NCI-H2029 treated with DMSO at 0.1 percent for 48 hours (cell line): ENCODE data around the gene TIMM50.
A peak's percentile ranks its signal among the peaks of the same experiment; 100 is the strongest.
"Not testable (repeated sequence)": the region's sequence is repeated elsewhere in the genome, so short reads cannot be mapped to it uniquely, and the experiment has no call there.

ENCODE experiments used
- DNase-seq: peaks from one replicate; lab custom pipeline; 2025; lab: John Stamatoyannopoulos, UW

The TIMM50 gene

DNA sequence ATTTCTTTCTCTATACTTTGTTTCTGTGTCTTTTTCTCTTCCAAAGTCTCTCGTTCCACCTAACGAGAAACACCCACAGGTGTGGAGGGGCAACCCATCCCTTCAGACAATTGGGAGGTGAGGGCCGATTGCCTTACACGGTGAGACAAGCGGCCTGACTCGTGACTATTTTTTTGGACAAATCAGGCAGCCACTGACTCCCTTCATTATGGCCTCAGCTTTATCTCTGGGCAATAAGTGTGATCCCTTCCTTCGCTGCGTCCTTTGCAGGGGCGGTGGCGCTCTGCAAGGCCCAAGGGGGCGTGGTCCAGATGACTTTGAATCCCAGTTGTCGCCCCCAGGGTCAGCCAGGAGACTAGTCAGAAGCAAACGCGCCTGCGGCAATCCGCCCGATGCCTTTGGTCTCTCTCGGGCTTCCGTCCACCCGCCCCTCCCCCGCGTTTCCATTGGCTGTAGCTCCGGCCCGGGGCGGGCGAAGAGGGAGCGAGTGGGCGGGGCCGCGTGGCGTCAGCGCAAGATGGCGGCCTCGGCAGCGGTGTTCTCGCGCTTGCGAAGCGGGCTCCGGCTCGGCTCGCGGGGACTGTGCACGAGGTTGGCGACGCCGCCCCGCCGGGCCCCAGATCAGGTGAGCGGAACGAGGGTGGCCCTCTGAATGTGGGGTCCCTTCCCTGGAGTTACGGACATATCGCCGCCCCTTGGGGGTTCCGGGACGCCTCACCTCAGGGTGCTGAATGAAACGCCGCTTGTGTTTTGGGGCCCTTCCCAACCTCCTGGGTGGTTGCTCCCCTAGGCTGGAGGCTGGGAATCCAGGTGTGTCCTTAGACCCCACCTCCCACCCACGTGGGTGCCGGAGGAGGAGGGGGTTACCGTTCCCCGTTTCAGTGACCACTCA is at the start of gene TIMM50:
Gene TIMM50 (plus strand): TSS at position 502 of the 892 bp plus-strand sequence. CDS start 16 bp downstream, at position 518.
- DNase-seq: peak; percentile 81

- DNase-seq: no peak
These were observed 48.0 kb upstream of the TIMM50 start for GRCh38 chr19:39432677-39433025.

- no peak for DNase-seq
These were observed 47.1 kb upstream of the TIMM50 start for GRCh38 chr19:39433480-39434079.

GRCh38 chr19:39434123-39435076 is 46.2 kb upstream of the TIMM50 start:
- no peak for DNase-seq

DNA sequence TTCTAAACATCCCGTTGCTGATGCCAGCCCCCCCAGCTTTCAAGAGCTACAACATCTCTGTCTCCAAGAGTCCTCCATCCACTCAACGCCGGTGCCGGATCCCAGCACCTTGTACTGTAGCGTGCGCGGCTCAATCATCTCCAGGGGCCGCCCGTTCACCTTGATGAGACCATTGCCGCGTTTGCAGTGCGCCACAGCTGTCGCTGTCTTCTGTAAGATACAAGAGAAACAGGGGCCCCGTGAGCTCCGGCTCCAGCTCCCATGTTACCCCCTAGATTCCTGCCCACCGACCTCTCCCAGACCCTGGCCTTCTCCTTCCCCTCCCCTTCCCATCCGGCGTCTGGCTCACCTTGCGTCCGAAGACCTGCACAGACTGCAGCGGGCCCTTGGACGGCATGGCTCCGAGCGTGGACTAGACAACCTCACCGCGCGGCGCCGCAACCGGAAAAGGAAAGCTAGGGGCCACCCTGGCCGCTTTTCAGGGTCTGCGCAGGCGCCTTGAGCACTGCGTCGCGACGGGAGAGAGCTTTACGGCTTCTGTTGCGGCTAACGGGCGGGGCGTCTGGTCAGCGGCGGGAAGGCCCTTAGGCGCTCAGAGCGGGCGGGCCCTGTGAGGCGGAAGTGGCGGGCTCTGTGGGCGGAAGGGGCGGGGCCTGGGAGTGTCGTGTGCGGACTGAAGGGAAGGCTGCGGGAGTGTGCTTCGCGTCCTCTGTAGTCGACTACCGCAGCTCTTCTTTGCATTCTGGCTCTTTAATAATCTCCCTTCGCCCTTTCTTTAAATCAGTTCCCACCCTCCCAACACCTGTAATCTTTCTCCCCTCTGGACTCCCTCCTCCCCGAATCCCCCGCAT is 44.9 kb upstream of the TIMM50 start, which contains the start of gene RPS16:
Gene RPS16 (minus strand): TSS at position 451 of the 851 bp plus-strand sequence. CDS start 54 bp downstream, at position 397.
- peak; percentile 88 for DNase-seq

GRCh38 chr19:39436350-39436716 is 44.3 kb upstream of the TIMM50 start:
- no peak for DNase-seq

- DNase-seq: no peak
These were observed 42.2 kb upstream of the TIMM50 start for GRCh38 chr19:39438270-39438934.

GRCh38 chr19:39444598-39445195 is 35.9 kb upstream of the TIMM50 start:
- DNase-seq: no peak

GRCh38 chr19:39445196-39446111 is 35.2 kb upstream of the TIMM50 start, which contains the start of gene SUPT5H:
Gene SUPT5H (plus strand): TSS chr19:39445582. CDS start chr19:39445891, 309 bp downstream.
- DNase-seq: peak; percentile 85

DNA sequence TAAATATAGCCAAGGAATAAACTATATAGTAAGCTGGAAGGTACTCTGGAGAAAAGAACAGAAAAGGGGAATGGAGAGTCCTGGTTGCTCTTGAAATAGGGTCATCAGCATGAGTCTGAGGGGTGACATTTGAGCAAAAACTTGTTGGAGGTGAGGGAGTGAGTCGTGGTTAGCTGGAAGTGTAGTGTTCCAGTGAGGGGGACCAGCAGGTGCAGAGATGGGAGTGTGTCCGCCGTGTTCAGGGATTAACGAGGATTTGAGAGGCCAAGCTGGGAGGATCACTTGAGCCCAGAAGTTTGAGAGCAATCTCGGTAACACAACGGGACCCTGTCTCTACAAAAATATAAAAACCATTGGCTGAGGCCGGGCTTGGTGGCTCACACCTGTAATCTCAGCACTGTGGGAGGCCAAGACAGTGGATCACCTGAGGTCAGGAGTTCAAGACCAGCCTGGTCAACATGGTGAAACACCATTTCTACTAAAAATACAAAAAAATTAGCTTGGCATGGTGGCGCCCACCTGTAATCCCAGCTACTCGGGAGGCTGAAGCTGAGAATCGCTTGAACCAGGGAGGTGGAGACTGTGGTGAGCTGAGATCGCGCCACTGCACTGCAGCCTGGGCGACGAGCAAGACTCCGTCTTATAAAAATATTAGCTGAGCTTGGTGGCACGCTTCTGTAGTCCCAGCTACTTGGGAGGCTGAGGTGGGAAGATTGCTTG is 34.1 kb upstream of the TIMM50 start:
- no peak for DNase-seq

DNA sequence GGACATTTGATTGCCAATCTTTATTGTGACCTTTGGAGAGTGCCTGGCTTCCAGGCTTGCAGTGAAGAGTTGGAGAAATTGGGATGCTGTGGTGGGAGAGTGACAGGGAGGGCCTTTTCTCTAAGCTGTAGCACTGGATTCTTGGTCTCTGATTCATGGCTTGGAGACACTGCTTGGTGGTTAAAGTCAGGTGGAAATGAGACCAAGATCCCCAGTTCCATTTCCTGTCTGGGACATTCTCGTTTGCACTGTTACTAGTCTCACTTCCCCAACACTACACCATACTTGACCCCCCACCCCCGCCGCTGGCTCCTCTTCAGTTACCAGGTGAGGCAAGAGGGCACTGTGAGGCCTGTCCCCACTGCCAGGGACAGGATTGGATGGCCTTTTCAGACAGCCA is 32.4 kb upstream of the TIMM50 start:
- no peak for DNase-seq

DNA sequence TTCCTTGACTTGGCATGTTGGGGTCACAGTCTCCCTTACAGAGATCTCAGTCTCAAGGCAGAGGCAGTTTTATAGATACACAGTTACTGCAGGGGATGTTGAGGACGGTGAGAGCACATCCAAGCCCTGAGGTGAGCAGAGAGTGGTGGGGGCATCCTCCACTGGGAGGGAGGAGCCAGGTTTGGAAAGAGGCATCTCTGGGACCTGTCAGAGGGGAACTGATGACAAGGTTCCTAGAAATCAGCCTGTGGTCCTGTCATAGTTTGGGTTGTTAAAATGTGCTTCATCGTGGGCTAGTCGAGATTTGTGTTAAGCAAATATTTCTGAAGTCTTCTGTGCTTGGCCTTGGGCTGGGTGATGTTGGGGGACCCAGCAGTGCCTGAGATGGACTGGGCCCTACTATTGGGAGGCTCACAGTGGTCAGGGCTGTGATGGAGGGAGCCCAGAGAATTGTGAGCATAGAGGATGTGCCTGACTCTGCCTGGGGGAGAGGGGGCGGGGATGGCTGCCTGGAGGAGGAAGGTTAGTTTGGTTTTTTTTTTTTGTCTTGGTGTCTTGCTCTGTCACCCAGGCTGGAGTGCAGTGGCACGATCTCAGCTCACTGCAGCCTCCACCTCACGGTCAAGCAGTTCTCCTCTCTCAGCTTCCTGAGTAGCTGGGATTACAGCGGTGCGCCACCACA is 31.4 kb upstream of the TIMM50 start:
- DNase-seq: no peak

- DNase-seq: not testable (repeated sequence)
These were observed 29.4 kb upstream of the TIMM50 start for GRCh38 chr19:39451257-39451656.

GRCh38 chr19:39463403-39463802 is 17.2 kb upstream of the TIMM50 start:
- DNase-seq: no peak

- DNase-seq: no peak
These were observed 14.5 kb upstream of the TIMM50 start for GRCh38 chr19:39465956-39466747.

DNA sequence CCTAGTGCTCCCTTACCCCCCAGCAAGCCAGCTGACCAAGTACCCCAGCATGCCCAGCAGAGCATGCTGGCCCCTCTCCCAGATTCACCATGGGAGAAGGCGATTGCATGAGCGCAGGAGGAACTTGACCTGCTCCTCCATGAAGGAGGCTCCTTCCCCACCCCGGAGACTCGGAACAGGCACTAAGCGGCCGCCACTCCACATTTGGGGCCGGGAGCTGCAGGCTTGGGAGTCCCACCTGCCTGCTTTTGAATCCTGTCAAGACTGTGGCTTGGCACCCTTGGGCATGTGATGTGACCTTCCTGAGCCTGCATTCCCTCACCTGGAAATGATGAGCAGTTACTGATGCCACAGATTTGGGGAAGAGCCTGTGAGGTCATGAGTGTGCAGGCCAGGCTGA is 12.7 kb upstream of the TIMM50 start:
- no peak for DNase-seq

GRCh38 chr19:39469036-39469435 is 11.6 kb upstream of the TIMM50 start:
- DNase-seq: no peak
